ENCODE measurements around the gene AXIN2.
"Not testable (repeated sequence)": the region's sequence is repeated elsewhere in the genome, so short reads cannot be mapped to it uniquely, and the experiment has no call there.

The AXIN2 gene

DNA sequence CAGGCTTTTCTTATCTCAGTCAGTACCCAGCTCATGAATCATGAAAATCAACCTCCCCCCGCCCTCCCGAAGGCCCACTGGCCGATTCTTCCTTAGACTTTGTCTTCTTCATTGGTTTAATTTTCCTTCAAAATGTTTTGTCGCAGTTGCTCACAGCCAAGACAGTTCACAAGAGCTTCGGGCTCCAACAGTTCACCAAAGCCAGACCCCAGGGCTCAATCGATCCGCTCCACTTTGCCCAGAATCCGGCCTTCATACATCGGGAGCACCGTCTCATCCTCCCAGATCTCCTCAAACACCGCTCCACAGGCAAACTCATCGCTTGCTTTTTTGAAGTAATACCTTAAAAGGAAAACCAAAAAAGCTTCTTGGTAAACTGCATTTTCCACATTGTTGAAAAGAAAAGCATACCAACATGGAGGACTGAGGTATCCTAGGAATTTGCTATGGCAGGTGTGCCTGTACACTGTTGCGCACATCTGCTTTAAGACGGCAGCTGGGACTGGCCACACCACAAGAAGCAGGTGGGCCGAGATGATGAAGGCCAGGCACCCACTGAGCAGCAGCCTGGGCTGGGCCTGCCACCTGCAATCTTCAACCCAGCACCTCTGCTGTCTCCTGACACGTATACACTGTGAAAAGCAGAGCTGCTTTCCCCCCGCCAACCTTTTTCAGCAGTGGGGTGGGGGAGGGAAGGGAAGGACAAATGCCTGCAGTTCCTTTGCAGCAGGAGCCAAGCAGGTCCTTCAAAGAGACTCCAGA, 31.5 kb downstream of the AXIN2 start:
- Histone ChIP-seq H3K4me1 (ENCODE audit: control insufficient read depth, insufficient read depth, low read length) (peaks cover 42% of the 10 kb centered on the region), H3K36me3 (ENCODE audit: control insufficient read depth, insufficient read depth, low read length) (peaks cover 41% of the 10 kb centered on the region), H3K4me3 (ENCODE audit: insufficient read depth, low read depth, low read length) (no peak overlapping the region), H3K27me3 (ENCODE audit: control insufficient read depth, insufficient read depth, low read length, poor library complexity, severe bottlenecking) (no peaks in the 10 kb centered on the region), H3K9me3 (ENCODE audit: control insufficient read depth, low read length) (no peaks in the 10 kb centered on the region), H3K27ac (ENCODE audit: insufficient read depth, low read depth, low read length, poor library complexity, severe bottlenecking) (peak overlapping the region; percentile 77)
- WGBS, 2 experiments = 93 to 96% methylated on average over 17 of the region's 17 CpGs

DNA sequence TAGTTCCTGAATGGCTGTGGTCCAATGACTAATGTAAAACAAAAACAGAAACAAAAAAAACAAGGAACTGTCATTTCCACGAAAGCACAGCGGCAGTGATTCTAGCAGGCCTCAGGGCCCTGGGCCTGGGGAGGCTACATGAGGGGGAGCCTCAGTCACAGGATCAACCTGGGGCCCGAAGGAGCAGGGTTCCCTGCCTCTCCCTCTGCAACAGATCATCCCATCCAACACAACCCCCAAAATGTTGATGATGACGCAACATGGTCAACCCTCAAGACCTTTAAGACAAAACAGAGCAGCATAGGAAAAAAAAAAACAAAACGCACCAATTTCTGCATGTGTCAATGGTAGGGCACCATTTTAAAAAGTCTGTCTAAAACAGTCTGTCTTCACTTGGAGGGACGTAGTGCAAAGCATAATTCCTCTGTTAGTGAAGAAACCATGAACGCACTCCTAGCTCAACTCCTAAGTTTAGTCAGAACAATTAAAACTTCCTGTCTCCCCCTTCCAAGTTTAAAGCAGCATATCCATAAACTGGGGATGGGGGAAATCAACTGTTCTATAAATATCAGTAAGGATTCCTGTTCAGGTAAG, 32.3 kb downstream of the AXIN2 start:
- no peak overlapping the region for H3K4me3 ChIP-seq (ENCODE audit: insufficient read depth, low read depth, low read length)
- H3K27me3 ChIP-seq (ENCODE audit: control insufficient read depth, insufficient read depth, low read length, poor library complexity, severe bottlenecking) = no peaks in the 10 kb centered on the region
- H3K27ac ChIP-seq (ENCODE audit: insufficient read depth, low read depth, low read length, poor library complexity, severe bottlenecking) = no peak overlapping the region
- peaks cover 34% of the 10 kb centered on the region for H3K36me3 ChIP-seq (ENCODE audit: control insufficient read depth, insufficient read depth, low read length)
- H3K4me1 ChIP-seq (ENCODE audit: control insufficient read depth, insufficient read depth, low read length) = peaks cover 40% of the 10 kb centered on the region
- 96 to 97% methylated on average over 7 of the region's 7 CpGs for WGBS, 2 experiments
- no peaks in the 10 kb centered on the region for H3K9me3 ChIP-seq (ENCODE audit: control insufficient read depth, low read length)

DNA sequence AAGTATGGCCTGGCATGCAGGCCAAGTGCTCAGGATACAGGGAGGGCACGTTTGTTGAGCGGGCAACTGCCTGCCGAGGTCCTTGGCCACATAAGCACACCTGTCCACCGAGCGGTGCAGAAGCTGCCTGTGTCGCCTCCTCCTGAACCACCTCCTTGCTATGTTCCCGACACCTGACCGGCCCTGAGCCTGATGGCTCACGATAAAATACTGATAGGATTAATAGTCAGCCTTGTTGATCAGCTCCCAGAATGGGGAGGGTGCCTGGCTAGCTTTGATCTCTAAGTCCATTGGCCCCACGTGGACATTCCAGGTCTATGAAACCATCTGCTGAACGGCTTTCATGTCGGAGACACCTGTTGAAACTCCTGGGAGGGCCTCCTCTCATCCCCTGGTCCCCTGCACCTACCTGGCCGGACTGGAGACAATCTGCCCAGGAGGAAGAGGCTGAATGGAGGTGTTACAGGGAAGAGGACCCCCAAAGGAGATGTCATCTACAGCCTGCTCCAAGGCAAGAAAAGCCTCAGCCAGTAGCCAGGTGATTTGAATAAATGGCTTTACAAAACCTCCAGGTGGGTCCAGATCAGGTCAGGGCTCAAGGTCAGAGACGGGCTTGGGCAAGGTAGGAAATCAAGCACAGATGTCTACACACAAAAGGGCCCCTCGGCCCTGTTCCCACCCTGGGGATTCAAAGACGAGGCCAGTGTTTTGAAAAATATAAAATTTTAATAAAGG, 33.4 kb downstream of the AXIN2 start:
- peaks cover 27% of the 10 kb centered on the region for H3K36me3 ChIP-seq (ENCODE audit: control insufficient read depth, insufficient read depth, low read length)
- H3K27ac ChIP-seq (ENCODE audit: insufficient read depth, low read depth, low read length, poor library complexity, severe bottlenecking) = no peak overlapping the region
- H3K4me1 ChIP-seq (ENCODE audit: control insufficient read depth, insufficient read depth, low read length) = peaks cover 30% of the 10 kb centered on the region
- no peaks in the 10 kb centered on the region for H3K27me3 ChIP-seq (ENCODE audit: control insufficient read depth, insufficient read depth, low read length, poor library complexity, severe bottlenecking)
- H3K4me3 ChIP-seq (ENCODE audit: insufficient read depth, low read depth, low read length) = no peak overlapping the region
- no peaks in the 10 kb centered on the region for H3K9me3 ChIP-seq (ENCODE audit: control insufficient read depth, low read length)
- 95 to 97% methylated on average over 14 to 15 of the region's 16 CpGs for WGBS, 2 experiments

DNA sequence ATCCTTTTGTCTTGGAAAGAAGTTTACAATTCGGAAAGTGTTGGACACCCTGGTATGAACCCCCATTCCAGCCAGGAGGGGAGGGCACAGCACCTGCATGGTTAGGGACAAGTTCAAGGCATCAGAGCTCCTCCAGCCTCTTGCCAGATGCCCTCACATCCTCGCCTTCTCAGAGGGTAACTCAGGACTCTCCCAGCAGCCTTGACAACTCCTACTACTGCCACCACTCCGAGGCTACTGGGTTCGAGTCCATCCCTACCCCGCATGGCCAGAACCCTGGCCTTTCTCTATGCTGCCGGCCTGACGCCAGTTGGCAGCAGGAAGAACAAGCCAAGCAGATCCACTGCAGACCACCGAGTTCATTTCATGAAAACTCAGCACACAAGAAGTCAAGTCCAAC, 34.1 kb downstream of the AXIN2 start:
- WGBS, 2 experiments = 95 to 97% methylated on average over 8 of the region's 8 CpGs
- Histone ChIP-seq H3K36me3 (ENCODE audit: control insufficient read depth, insufficient read depth, low read length) (peaks cover 21% of the 10 kb centered on the region), H3K27me3 (ENCODE audit: control insufficient read depth, insufficient read depth, low read length, poor library complexity, severe bottlenecking) (no peaks in the 10 kb centered on the region), H3K4me1 (ENCODE audit: control insufficient read depth, insufficient read depth, low read length) (peaks cover 28% of the 10 kb centered on the region), H3K4me3 (ENCODE audit: insufficient read depth, low read depth, low read length) (no peak overlapping the region), H3K27ac (ENCODE audit: insufficient read depth, low read depth, low read length, poor library complexity, severe bottlenecking) (no peak overlapping the region), H3K9me3 (ENCODE audit: control insufficient read depth, low read length) (no peaks in the 10 kb centered on the region)

DNA sequence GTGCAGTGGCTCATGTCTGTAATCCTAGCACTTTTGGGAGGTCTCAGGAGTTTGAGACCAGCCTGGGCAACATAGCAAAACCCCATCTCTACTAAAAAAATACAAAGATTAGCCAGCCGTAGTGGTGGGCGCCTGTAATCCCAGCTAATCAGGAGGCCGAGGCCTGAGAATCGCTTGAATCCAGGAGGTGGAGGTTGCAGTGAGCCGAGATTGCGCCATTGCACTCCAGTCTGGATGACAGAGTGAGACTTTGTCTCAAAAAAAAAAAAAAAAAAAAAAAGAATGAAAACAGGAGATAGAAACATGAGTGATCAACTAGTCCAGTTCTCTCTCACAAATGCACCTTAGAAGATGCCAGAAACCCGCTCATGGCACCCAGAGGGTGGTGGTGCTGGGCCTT, 34.6 kb downstream of the AXIN2 start:
- H3K4me1 ChIP-seq (ENCODE audit: control insufficient read depth, insufficient read depth, low read length) = peaks cover 24% of the 10 kb centered on the region
- H3K36me3 ChIP-seq (ENCODE audit: control insufficient read depth, insufficient read depth, low read length) = peaks cover 17% of the 10 kb centered on the region
- 91 to 94% methylated on average over 7 of the region's 7 CpGs for WGBS, 2 experiments
- not testable (repeated sequence) for H3K27ac ChIP-seq (ENCODE audit: insufficient read depth, low read depth, low read length, poor library complexity, severe bottlenecking); H3K27me3 ChIP-seq (ENCODE audit: control insufficient read depth, insufficient read depth, low read length, poor library complexity, severe bottlenecking); H3K4me3 ChIP-seq (ENCODE audit: insufficient read depth, low read depth, low read length); H3K9me3 ChIP-seq (ENCODE audit: control insufficient read depth, low read length)

DNA sequence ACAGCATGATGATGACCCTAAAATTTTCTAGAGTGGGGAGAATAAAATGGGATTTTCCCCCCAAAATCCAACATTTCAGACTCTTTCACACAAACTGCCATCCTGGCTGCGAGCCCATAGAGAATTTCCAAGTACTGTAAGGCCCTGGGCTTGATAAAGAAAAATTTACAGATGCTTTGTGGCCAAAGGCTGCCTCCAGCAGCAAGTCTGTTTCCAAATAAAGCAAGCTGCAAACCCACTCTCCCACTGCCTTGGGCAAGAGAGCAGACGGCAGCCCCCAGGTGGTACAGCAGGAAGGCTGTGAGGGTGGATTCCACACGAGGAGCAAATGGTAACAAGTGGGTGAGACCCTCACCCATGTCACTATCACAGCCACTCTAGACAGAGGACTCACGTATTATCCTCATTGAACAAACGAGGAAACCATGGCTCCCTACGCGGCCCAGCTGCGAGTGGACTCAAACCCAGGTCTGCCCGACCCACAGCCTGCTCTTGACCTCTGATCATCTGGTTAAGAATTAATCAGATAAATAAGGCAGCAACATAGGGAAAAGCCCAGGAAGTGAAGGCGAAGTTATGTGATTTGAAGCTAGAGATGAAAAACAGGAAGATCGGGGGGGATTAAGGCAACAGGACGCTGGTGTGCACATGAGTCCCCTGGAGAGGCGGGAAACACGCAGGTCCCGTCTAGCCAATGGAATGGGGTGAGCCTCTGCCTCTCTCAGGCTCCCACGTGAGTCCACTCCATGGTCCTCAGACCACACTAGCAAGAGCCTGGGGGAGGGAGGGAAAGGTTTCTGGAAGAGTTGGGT, 37.4 kb downstream of the AXIN2 start:
- Histone ChIP-seq H3K36me3 (ENCODE audit: control insufficient read depth, insufficient read depth, low read length) (peaks cover 2% of the 10 kb centered on the region), H3K27me3 (ENCODE audit: control insufficient read depth, insufficient read depth, low read length, poor library complexity, severe bottlenecking) (no peaks in the 10 kb centered on the region), H3K9me3 (ENCODE audit: control insufficient read depth, low read length) (no peaks in the 10 kb centered on the region), H3K4me3 (ENCODE audit: insufficient read depth, low read depth, low read length) (no peak overlapping the region), H3K27ac (ENCODE audit: insufficient read depth, low read depth, low read length, poor library complexity, severe bottlenecking) (no peak overlapping the region), H3K4me1 (ENCODE audit: control insufficient read depth, insufficient read depth, low read length) (peaks cover 6% of the 10 kb centered on the region)
- 85 to 86% methylated on average over 16 of the region's 16 CpGs for WGBS, 2 experiments

DNA sequence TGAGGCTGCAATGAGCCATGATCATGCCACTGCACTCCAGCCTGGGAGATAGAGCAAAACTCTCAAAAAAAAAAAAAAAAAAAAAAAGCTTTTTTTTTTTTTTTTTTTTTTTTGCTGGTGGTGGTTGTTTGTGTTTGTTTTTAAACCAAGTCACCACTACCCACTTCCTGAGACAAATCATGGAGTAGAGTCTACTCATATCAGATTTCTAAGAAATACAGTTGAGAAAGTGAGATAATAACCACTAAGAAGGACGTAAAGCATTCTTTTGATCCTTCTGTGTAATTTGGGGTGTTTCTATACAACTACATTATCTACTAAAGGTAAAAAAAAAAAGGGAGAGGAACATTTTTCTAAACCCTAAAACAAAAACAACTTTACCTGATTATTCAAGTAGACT, 38.0 kb downstream of the AXIN2 start:
- WGBS, 2 experiments = no CpG with 5 or more reads among the region's 1 CpG
- H3K27ac ChIP-seq (ENCODE audit: insufficient read depth, low read depth, low read length, poor library complexity, severe bottlenecking) = no peak overlapping the region

DNA sequence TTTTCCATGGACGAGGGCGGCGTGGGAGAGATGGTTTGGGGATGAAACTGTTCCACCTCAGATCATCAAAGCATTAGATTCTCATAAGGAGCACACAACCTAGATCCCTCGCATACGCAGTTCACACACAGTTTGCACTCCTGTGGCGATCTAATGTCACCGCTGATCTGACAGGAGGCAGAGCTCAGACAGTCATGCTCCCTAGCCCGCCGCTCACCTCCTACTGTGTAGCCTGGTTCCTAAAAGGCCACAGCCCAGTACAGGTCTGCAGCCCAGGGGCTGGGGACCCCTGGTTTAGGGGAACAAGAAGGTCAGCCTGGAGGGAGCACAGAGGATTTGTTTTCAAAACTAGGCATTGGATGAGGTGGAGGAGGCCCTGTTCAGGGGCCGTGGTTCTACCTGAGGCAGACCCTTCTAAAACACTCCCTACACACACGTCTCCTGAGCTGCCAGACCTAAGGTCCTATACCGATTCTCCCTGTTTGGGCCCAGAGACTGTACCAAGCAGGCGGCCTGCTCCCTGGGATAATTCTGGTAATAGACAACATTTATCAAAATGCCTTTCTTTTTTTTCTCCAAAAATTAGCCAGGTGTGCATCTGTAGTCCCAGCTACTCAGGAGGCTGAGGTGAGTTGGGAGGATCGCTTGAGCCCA, 38.6 kb downstream of the AXIN2 start:
- no peak overlapping the region for H3K4me3 ChIP-seq (ENCODE audit: insufficient read depth, low read depth, low read length)
- H3K27me3 ChIP-seq (ENCODE audit: control insufficient read depth, insufficient read depth, low read length, poor library complexity, severe bottlenecking) = no peaks in the 10 kb centered on the region
- 87 to 92% methylated on average over 14 of the region's 14 CpGs for WGBS, 2 experiments
- peaks cover 6% of the 10 kb centered on the region for H3K4me1 ChIP-seq (ENCODE audit: control insufficient read depth, insufficient read depth, low read length)
- no peaks in the 10 kb centered on the region for H3K9me3 ChIP-seq (ENCODE audit: control insufficient read depth, low read length)
- H3K27ac ChIP-seq (ENCODE audit: insufficient read depth, low read depth, low read length, poor library complexity, severe bottlenecking) = no peak overlapping the region
- H3K36me3 ChIP-seq (ENCODE audit: control insufficient read depth, insufficient read depth, low read length) = no peaks in the 10 kb centered on the region

More for the DNA sequence above, 38.0 kb downstream of the AXIN2 start:
- Histone ChIP-seq H3K4me3 (ENCODE audit: insufficient read depth, low read depth, low read length) (no peak overlapping the region), H3K27me3 (ENCODE audit: control insufficient read depth, insufficient read depth, low read length, poor library complexity, severe bottlenecking) (no peaks in the 10 kb centered on the region), H3K4me1 (ENCODE audit: control insufficient read depth, insufficient read depth, low read length) (peaks cover 6% of the 10 kb centered on the region), H3K9me3 (ENCODE audit: control insufficient read depth, low read length) (no peaks in the 10 kb centered on the region), H3K36me3 (ENCODE audit: control insufficient read depth, insufficient read depth, low read length) (no peaks in the 10 kb centered on the region)

DNA sequence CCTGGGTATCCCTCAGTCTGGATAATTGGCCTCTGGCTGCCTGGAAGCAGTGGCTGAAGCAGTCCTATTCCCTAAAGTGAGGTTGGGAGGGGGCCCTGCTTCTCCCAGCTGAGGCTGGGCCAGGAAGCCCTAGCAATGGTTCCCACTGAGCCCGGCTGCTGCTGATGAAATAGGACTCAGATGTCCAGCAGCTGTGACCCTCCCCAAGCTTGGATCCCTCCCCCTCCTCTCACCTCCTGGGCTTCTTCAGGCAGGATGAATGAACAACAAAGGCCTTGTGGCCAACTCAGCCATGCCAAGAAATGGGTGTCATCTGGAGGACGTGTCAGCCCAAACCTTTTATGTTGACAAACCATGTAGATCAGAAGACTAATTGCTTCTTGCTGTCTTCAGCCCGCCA, 42.0 kb downstream of the AXIN2 start:
- no peaks in the 10 kb centered on the region for H3K9me3 ChIP-seq (ENCODE audit: control insufficient read depth, low read length)
- H3K27ac ChIP-seq (ENCODE audit: insufficient read depth, low read depth, low read length, poor library complexity, severe bottlenecking) = no peak overlapping the region
- H3K4me3 ChIP-seq (ENCODE audit: insufficient read depth, low read depth, low read length) = no peak overlapping the region
- no peaks in the 10 kb centered on the region for H3K27me3 ChIP-seq (ENCODE audit: control insufficient read depth, insufficient read depth, low read length, poor library complexity, severe bottlenecking)
- WGBS, 2 experiments = 77 to 80% methylated on average over 3 of the region's 3 CpGs
- H3K36me3 ChIP-seq (ENCODE audit: control insufficient read depth, insufficient read depth, low read length) = no peaks in the 10 kb centered on the region
- H3K4me1 ChIP-seq (ENCODE audit: control insufficient read depth, insufficient read depth, low read length) = peaks cover 25% of the 10 kb centered on the region
